Spleen (tissue), 11 donors: ENCODE measurements around the gene C2orf92. TPM values are rescaled to one million over a fixed set of nuclear protein-coding genes. Genes with fewer than 3 reads are reported as not detected.
A peak's percentile ranks its signal among the peaks of the same experiment; 100 is the strongest.

ENCODE experiments used
- DNase-seq: peaks from one replicate; pipeline ENCODE4 v3.0.0-alpha.2; 2020
- H3K27ac ChIP-seq, 8 donors: fragments of 200-600 bp; sonication (generic) in 7 of 8; 1 replicate in 4 of 8; 2 replicates in 4 of 8; pipeline versions ENCODE4 v1.5.0 to v1.8.0; 2016 to 2021; ENCODE audit warnings: inconsistent platforms in 4 of 8, mild to moderate bottlenecking in 4 of 8, moderate library complexity in 1 of 8
- H3K27me3 ChIP-seq, 7 donors: fragments of 200-600 bp; sonication (generic) in 6 of 7; replicated peaks in 1 of 7; 1 replicate in 4 of 7; 2 replicates in 3 of 7; pipeline versions ENCODE4 v1.5.0 to v1.8.0; 2016 to 2021; ENCODE audit warnings: inconsistent platforms in 3 of 7, mild to moderate bottlenecking in 1 of 7
- H3K36me3 ChIP-seq, 6 donors: fragments of 200-600 bp; sonication (generic) in 5 of 6; 1 replicate in 4 of 6; 2 replicates in 2 of 6; pipeline versions ENCODE4 v1.5.0 to v1.8.0; 2016 to 2021; ENCODE audit warnings: inconsistent platforms in 2 of 6
- H3K4me1 ChIP-seq, 6 donors: fragments of 200-600 bp; sonication (generic) in 5 of 6; 1 replicate in 3 of 6; 2 replicates in 3 of 6; pipeline versions ENCODE4 v1.5.0 to v1.8.0; 2016 to 2021; ENCODE audit warnings: inconsistent platforms in 3 of 6
- H3K4me3 ChIP-seq, 8 donors: fragments of 200-600 bp; sonication (generic) in 7 of 8; 1 replicate in 4 of 8; 2 replicates in 4 of 8; pipeline versions ENCODE4 v1.5.0 to v1.8.0; 2016 to 2021; ENCODE audit warnings: inconsistent platforms in 4 of 8, mild to moderate bottlenecking in 4 of 8, moderate library complexity in 2 of 8
- H3K9me3 ChIP-seq, 8 donors: fragments of 200-600 bp; sonication (generic) in 7 of 8; 1 replicate in 4 of 8; 2 replicates in 4 of 8; pipeline versions ENCODE4 v1.5.0 to v1.8.0; 2016 to 2021; ENCODE audit warnings: inconsistent platforms in 4 of 8
- POLR2A ChIP-seq, 3 donors: fragments of 450-650 bp; IDR thresholded peaks; one replicate each; pipeline ENCODE4 v1.5.1; 2017; ENCODE audit warnings: antibody characterized with exemption in 3 of 3, mild to moderate bottlenecking in 1 of 3
- POLR2AphosphoS5 ChIP-seq, 3 donors: sonication (generic); formaldehyde crosslinking; IDR thresholded peaks; one replicate each; pipeline ENCODE4 v1.5.1; 2017; ENCODE audit warnings: antibody characterized with exemption in 3 of 3
- WGBS, 5 donors: extraction: QIAGEN DNeasy Blood & Tissue Kit in 3 of 5; methylation state at CpG; one replicate each; pipeline versions ENCODE4 v1.1.5 to v1.1.7; 2013 to 2018; 5-methylcytosine and 5-hydroxymethylcytosine counted together
- intact Hi-C: fragments of 100-400 bp; cut with DNase I; formaldehyde crosslinking; loops from one replicate; pipeline ENCODE4 v1.15.0; 2023; ENCODE audit warnings: low total_unique reads
- polyA plus RNA-seq, 3 donors: library from polyadenylated mRNA; stranded (reverse); fragments of 200-250 nt; gene quantifications; one replicate each; pipeline ENCODE4 v1.2.1, GENCODE V29; 2013
- total RNA-seq, 7 donors: library from RNA; depleted of rRNA in 3 of 7; stranded (reverse); fragments of >200 nt in 3 of 7; fragmentation: NEBNext Ultra II Directional in 4 of 7; extraction: Animal tissue kit (Norgen Biotek cat#: 25700) in 4 of 7; gene quantifications; one replicate each; pipeline versions ENCODE4 v1.1.0 to v1.2.1, GENCODE V29; 2016 to 2021
- TF ChIP-seq, protein P1 (sequence below), 11 experiments: fragments of 200-600 bp in 7 of 11; fragments of 450-650 bp in 4 of 11; sonication (generic) in 4 of 11; IDR thresholded peaks in 8 of 11; conservative IDR thresholded peaks in 3 of 11; 1 replicate in 7 of 11; 2 replicates in 4 of 11; pipeline versions ENCODE4 v1.4.0 to v1.8.0; 2016 to 2021; ENCODE audit warnings: antibody characterized with exemption in 11 of 11, inconsistent platforms in 4 of 11, mild to moderate bottlenecking in 1 of 11
- donor health status: healthy with polysubstance abuse.
- donor health status: DM: no; HTN: no; CAD: no; lungs with moderate emphysema.
- donor health status: DM: no; HTN: no; CAD: no.
- donor health status: Bipolar disorder and iron deficiency.
- donor health status: healthy.
- donor health status: DM: no; HTN: no; CAD: no.
- donor health status: DM: yes; HTN: yes; CAD: no.

C2orf92 gene
- total and polyA plus RNA-seq, 10 donors, result 5.7 to 33.6 (median 21.4) TPM

DNA sequence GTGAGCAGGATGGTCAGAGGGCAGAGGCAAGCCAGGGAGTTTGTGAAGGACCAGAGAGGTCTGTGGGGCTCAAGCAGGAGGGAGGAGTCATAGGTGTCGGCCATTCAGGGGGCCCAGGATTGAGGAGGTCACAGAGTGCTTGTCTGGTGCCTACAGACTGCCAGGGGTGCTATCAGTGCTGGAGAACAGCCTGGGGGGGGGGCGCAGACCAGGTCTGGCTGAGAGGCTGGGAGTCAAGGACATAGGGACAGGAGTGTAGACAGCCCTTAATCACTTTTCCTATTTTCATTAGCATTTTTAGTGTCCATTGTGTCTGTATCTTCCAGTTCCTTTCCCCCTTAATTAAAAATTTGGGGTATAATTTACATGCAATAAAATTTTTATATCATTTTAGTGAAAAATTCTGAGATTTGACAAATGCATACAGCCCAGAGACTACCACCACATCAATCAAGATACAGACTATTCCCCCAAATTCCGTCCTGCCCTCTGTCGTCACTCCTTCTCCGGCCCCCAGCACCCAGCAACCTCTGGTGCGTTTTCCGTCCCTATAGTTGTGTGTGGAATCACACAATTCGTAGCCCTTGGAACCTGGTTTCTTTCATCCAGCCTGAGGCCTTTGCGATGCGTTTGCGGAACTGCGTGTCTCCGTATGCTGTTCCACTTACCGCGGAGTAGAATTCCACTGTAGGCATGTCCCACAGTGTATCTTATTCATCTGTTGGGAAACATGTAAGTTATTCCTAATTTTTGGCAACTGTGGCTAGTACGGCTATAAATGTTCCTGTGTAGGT, 50.0 kb downstream of the C2orf92 start:
- no peaks in the 10 kb centered on the region for H3K27me3 ChIP-seq
- DNase-seq, result peak; percentile 64
- peaks cover 0 to 97% (median 36%) of the 10 kb centered on the region in 6 donors for H3K4me1 ChIP-seq
- peak overlapping the region in 6 of 8 donors; percentile 29 to 90 (median 72) for H3K27ac ChIP-seq
- peaks cover 0 to 12% (median 0%) of the 10 kb centered on the region in 6 donors for H3K36me3 ChIP-seq
- intact Hi-C loops, result no loop called here
- peak overlapping the region in 3 of 8 donors; percentile 19 to 70 (median 25) for H3K4me3 ChIP-seq
- WGBS, 5 donors, result 93 to 95% (median 94%) methylated on average over 16 of the region's 16 CpGs
- TF ChIP-seq, protein P1, sequence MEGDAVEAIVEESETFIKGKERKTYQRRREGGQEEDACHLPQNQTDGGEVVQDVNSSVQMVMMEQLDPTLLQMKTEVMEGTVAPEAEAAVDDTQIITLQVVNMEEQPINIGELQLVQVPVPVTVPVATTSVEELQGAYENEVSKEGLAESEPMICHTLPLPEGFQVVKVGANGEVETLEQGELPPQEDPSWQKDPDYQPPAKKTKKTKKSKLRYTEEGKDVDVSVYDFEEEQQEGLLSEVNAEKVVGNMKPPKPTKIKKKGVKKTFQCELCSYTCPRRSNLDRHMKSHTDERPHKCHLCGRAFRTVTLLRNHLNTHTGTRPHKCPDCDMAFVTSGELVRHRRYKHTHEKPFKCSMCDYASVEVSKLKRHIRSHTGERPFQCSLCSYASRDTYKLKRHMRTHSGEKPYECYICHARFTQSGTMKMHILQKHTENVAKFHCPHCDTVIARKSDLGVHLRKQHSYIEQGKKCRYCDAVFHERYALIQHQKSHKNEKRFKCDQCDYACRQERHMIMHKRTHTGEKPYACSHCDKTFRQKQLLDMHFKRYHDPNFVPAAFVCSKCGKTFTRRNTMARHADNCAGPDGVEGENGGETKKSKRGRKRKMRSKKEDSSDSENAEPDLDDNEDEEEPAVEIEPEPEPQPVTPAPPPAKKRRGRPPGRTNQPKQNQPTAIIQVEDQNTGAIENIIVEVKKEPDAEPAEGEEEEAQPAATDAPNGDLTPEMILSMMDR (IDR thresholded peaks at IDR 0.05 in 8 of 11, conservative IDR thresholded peaks at IDR 0.05 in 3 of 11), result no peak
- TF ChIP-seq POLR2A (IDR thresholded peaks at IDR 0.05) (no peak), POLR2AphosphoS5 (IDR thresholded peaks at IDR 0.05) (no peak)
- H3K9me3 ChIP-seq, result no peaks in the 10 kb centered on the region

- peak overlapping the region in 3 of 8 donors; percentile 26 to 47 (median 41) for H3K27ac ChIP-seq
- 76 to 87% (median 79%) methylated on average over 2 of the region's 2 CpGs for WGBS, 5 donors
- peaks cover 0 to 97% (median 33%) of the 10 kb centered on the region in 6 donors for H3K4me1 ChIP-seq
- no peak overlapping the region for H3K4me3 ChIP-seq
- no peaks in the 10 kb centered on the region for H3K27me3 ChIP-seq
- intact Hi-C loops, result no loop called here
- no peaks in the 10 kb centered on the region for H3K9me3 ChIP-seq
- DNase-seq, result peak; percentile 18
- peaks cover 0 to 23% (median 0%) of the 10 kb centered on the region in 6 donors for H3K36me3 ChIP-seq
- TF ChIP-seq POLR2AphosphoS5 (IDR thresholded peaks at IDR 0.05) (no peak), POLR2A (IDR thresholded peaks at IDR 0.05) (no peak)
- TF ChIP-seq, protein P1 (IDR thresholded peaks at IDR 0.05 in 8 of 11, conservative IDR thresholded peaks at IDR 0.05 in 3 of 11), result no peak
Observed at GRCh38 chr2:97720746-97721145, 51.2 kb downstream of the C2orf92 start.

- intact Hi-C loops, result no loop called here
- peaks cover 0 to 38% (median 0%) of the 10 kb centered on the region in 6 donors for H3K36me3 ChIP-seq
- peak overlapping the region in 1 of 8 donors; percentile 5 for H3K27ac ChIP-seq
- no peaks in the 10 kb centered on the region for H3K9me3 ChIP-seq
- no peaks in the 10 kb centered on the region for H3K27me3 ChIP-seq
- no peak overlapping the region for H3K4me3 ChIP-seq
- TF ChIP-seq POLR2AphosphoS5 (IDR thresholded peaks at IDR 0.05) (no peak), POLR2A (IDR thresholded peaks at IDR 0.05) (no peak)
- TF ChIP-seq, protein P1 (IDR thresholded peaks at IDR 0.05 in 8 of 11, conservative IDR thresholded peaks at IDR 0.05 in 3 of 11), result no peak
- peaks cover 0 to 97% (median 27%) of the 10 kb centered on the region in 6 donors for H3K4me1 ChIP-seq
- 91 to 97% (median 95%) methylated on average over 6 of the region's 6 CpGs for WGBS, 5 donors
- peak; percentile 44 for DNase-seq
Observed at GRCh38 chr2:97722227-97722626, 52.7 kb downstream of the C2orf92 start.
